GM23248 (cell line): ENCODE data around the gene TAGLN2.

Source experiments
- EZH2 ChIP-seq: fragments of 200-600 bp; sonication (generic); IDR thresholded peaks from 2 replicates; pipeline ENCODE4 v1.6.1; 2018; ENCODE audit warnings: antibody characterized with exemption, mild to moderate bottlenecking; ENCODE audit not compliant: insufficient read depth, poor library complexity, severe bottlenecking
- EZH2phosphoT487 ChIP-seq: fragments of 200-600 bp; sonication (generic); IDR thresholded peaks from 2 replicates; pipeline ENCODE4 v1.6.1; 2018; ENCODE audit warnings: antibody characterized with exemption, moderate library complexity, mild to moderate bottlenecking, low read depth; ENCODE audit not compliant: insufficient read depth

GRCh38 chr1:159879136-159879535, 46.2 kb downstream of the TAGLN2 start:
- TF ChIP-seq EZH2 (no peak), EZH2phosphoT487 (no peak)
